Ascending aorta (tissue), 2 donors: ENCODE data around the gene LRRC71. TPM values are rescaled to one million over a fixed set of nuclear protein-coding genes. Genes with fewer than 3 reads are reported as not detected.

Source experiments
- DNase-seq, 2 donors: peaks; one replicate each; pipeline ENCODE4 v3.0.0-alpha.2; 2019; ENCODE audit warnings: low spot score in 2 of 2
- H3K27ac ChIP-seq, 2 donors: fragments of 200-600 bp; sonication (generic); one replicate each; pipeline ENCODE4 v1.5.1; 2016 to 2017; ENCODE audit warnings: mild to moderate bottlenecking in 1 of 2
- H3K27me3 ChIP-seq: fragments of 200-600 bp; sonication (generic); one replicate; pipeline ENCODE4 v1.5.1; 2017
- H3K36me3 ChIP-seq, 2 donors: fragments of 200-600 bp; sonication (generic); one replicate each; pipeline ENCODE4 v1.5.1; 2016
- H3K4me1 ChIP-seq, 2 donors: fragments of 200-600 bp; sonication (generic); one replicate each; pipeline ENCODE4 v1.5.1; 2016 to 2017; ENCODE audit warnings: mild to moderate bottlenecking in 1 of 2
- H3K4me3 ChIP-seq, 2 donors: fragments of 200-600 bp; sonication (generic); one replicate each; pipeline ENCODE4 v1.5.1; 2016 to 2017; ENCODE audit warnings: mild to moderate bottlenecking in 1 of 2
- H3K9me3 ChIP-seq, 2 donors: fragments of 200-600 bp; sonication (generic); one replicate each; pipeline ENCODE4 v1.5.1; 2016
- intact Hi-C: fragments of 100-400 bp; cut with DNase I; formaldehyde crosslinking; loops from one replicate; pipeline ENCODE4 v1.15.1; 2023
- total RNA-seq: library from RNA; depleted of rRNA; stranded (reverse); fragments of >200 nt; gene quantifications from one replicate; pipeline ENCODE4 v1.1.0, GENCODE V29; 2016
- TF ChIP-seq, protein P1 (sequence below), 3 experiments: fragments of 200-600 bp in 2 of 3; fragments of 450-650 bp in 1 of 3; sonication (generic) in 2 of 3; IDR thresholded peaks; one replicate each; pipeline ENCODE4 v1.5.1; 2016 to 2019; ENCODE audit warnings: antibody characterized with exemption in 3 of 3, mild to moderate bottlenecking in 1 of 3, moderate library complexity in 1 of 3

LRRC71 gene
- total RNA-seq, 1 donor from 2014 or later = not detected

DNA sequence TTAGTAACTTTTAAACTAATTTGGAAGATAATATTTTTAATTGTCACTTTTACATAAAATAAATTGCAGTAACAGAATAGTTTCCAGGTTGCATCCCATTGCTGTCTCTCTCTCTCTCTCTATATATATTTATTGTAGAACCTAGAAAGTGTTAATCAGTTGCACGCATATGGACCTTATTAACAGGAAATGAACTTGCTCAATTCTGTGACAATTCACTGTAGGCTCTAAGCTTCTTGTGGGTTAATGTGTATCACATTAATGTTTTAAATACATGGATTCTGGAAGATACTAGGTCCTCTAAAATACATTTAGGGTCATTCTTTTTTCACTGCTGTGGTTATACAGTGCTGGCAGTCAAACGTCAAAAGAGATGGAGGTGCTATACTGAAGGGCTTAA is 33.1 kb downstream of the LRRC71 start:
- no peak overlapping the region for H3K4me3 ChIP-seq
- DNase-seq = no peak
- TF ChIP-seq, protein P1, sequence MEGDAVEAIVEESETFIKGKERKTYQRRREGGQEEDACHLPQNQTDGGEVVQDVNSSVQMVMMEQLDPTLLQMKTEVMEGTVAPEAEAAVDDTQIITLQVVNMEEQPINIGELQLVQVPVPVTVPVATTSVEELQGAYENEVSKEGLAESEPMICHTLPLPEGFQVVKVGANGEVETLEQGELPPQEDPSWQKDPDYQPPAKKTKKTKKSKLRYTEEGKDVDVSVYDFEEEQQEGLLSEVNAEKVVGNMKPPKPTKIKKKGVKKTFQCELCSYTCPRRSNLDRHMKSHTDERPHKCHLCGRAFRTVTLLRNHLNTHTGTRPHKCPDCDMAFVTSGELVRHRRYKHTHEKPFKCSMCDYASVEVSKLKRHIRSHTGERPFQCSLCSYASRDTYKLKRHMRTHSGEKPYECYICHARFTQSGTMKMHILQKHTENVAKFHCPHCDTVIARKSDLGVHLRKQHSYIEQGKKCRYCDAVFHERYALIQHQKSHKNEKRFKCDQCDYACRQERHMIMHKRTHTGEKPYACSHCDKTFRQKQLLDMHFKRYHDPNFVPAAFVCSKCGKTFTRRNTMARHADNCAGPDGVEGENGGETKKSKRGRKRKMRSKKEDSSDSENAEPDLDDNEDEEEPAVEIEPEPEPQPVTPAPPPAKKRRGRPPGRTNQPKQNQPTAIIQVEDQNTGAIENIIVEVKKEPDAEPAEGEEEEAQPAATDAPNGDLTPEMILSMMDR (IDR thresholded peaks at IDR 0.05) = no peak
- no peak overlapping the region for H3K27ac ChIP-seq
- H3K36me3 ChIP-seq = peaks cover 78% of the 10 kb centered on the region in 2 donors
- no peaks in the 10 kb centered on the region for H3K4me1 ChIP-seq
- no peaks in the 10 kb centered on the region for H3K27me3 ChIP-seq
- intact Hi-C loops = no loop called here
- no peaks in the 10 kb centered on the region for H3K9me3 ChIP-seq

DNA sequence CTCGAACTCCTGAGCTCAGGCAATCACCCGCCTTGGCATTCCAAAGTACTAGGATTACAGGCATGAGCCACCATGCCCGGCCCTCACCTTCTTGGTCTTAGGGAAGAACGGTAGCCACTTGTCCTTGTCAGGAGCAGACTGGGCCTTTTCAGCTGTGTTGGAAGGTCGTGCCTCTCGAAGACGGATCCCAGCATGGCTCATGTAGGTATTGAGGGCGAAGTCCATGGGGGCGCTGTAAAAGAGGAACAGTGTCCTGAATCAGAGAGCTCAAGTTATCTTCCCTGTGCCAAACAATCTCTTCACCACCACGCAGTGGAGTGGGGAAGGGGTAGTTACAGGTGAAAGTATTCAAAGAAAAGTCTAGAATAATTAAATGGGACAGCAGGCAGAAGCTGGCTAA is 35.9 kb downstream of the LRRC71 start:
- no peak overlapping the region for H3K27ac ChIP-seq
- H3K4me1 ChIP-seq = no peaks in the 10 kb centered on the region
- TF ChIP-seq, protein P1 (IDR thresholded peaks at IDR 0.05) = no peak
- intact Hi-C loops = no loop called here
- H3K36me3 ChIP-seq = peaks cover 78 to 83% of the 10 kb centered on the region in 2 donors
- H3K9me3 ChIP-seq = no peaks in the 10 kb centered on the region
- H3K4me3 ChIP-seq = no peak overlapping the region
- H3K27me3 ChIP-seq = no peaks in the 10 kb centered on the region
- DNase-seq = no peak

DNA sequence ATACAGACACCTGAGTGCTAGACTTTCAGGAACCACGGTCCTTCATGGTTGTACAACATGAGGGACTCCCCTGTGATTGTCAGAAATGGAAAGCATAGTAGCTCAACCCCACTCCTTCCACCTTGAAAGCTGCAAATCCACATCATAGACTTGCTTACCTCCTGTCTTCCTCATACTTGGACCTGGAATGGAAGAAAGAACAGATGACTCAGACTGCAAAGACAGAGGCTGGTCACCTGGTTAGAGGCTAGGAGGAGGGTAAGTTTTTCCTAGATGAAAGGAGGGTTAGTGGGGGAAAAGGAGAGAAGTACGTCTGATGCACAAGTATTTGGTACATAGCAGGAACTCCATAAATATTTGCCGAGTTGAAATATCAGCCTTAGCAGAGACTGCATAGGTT is 37.2 kb downstream of the LRRC71 start:
- intact Hi-C loops = no loop called here
- Histone ChIP-seq H3K36me3 (peaks cover 78 to 83% of the 10 kb centered on the region in 2 donors), H3K27me3 (no peaks in the 10 kb centered on the region), H3K27ac (no peak overlapping the region), H3K4me1 (no peaks in the 10 kb centered on the region), H3K9me3 (no peaks in the 10 kb centered on the region), H3K4me3 (no peak overlapping the region)
- TF ChIP-seq, protein P1 (IDR thresholded peaks at IDR 0.05) = no peak
- DNase-seq = no peak

DNA sequence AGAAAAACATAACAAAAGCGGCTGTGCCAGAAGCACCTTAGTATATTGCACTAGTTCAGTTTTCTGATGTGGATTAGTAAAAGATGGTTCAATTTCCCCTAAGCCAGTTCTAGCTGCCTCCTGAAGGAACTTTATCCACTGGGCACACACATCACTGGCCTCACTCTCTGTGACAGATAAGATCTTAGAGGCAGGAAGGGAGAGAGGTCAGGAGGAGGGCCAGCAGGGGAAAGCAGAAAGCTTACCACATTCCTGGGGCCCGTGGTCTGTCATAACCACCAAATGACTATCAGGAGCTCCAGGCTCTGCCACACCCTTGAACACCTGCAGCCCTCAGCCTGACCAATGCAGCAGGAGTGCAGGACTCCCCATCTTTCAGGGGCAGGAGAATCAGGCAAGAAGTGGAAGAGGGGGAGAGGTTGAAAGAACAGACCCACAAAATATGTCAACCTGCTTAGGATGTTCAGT is 37.8 kb downstream of the LRRC71 start:
- Histone ChIP-seq H3K27me3 (no peaks in the 10 kb centered on the region), H3K9me3 (no peaks in the 10 kb centered on the region), H3K4me3 (no peak overlapping the region), H3K4me1 (no peaks in the 10 kb centered on the region), H3K36me3 (peaks cover 81 to 82% of the 10 kb centered on the region in 2 donors), H3K27ac (no peak overlapping the region)
- TF ChIP-seq, protein P1 (IDR thresholded peaks at IDR 0.05) = no peak
- intact Hi-C loops = no loop called here
- DNase-seq = no peak

DNA sequence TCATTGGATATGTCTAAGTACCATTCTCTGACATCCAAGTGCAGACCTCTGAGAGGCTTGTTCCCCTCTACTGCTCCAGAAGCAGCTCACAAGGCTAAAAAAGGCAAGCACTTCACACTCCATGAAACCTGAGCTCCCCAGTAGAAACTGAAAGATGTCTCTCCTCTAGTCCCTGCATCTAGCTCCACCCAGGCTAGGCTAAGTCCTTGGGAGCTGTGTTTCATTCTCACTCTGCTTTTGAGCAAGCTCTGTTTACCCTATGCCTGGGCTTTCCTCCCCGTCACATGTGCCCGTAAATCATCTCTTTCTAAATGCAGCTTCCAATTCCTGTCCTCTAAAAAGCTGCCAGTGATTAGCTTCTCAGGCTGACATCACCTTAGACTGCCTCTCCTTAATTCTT is 39.0 kb downstream of the LRRC71 start:
- TF ChIP-seq, protein P1 (IDR thresholded peaks at IDR 0.05) = no peak
- Histone ChIP-seq H3K36me3 (peaks cover 85 to 88% of the 10 kb centered on the region in 2 donors), H3K4me1 (no peaks in the 10 kb centered on the region), H3K27ac (no peak overlapping the region), H3K9me3 (no peaks in the 10 kb centered on the region), H3K4me3 (no peak overlapping the region), H3K27me3 (no peaks in the 10 kb centered on the region)
- intact Hi-C loops = no loop called here
- DNase-seq = no peak

DNA sequence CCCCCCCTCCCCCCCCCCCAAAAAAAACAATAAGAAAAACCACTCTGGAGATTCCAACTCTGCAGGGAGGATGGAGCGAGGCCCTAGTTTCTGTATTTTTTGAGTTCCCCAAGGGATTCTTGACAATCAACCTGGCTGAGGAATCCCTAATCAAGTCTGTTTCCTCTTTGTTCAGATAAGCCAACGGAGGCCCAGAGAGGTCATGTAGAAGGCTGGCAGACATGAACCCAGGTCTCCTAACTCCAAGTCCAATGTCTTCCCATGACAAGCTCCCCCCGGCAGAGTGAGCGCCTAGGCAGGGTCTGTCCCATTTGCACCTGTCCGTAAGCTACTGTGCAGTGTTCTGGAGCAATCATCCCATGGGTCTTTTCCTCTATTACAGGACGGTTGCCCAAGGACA is 39.5 kb downstream of the LRRC71 start:
- Histone ChIP-seq H3K36me3 (peaks cover 82 to 88% of the 10 kb centered on the region in 2 donors), H3K9me3 (no peaks in the 10 kb centered on the region), H3K4me1 (no peaks in the 10 kb centered on the region), H3K4me3 (no peak overlapping the region), H3K27ac (no peak overlapping the region), H3K27me3 (no peaks in the 10 kb centered on the region)
- intact Hi-C loops = loop anchor here (10.0 kb wide), 1 partner anchor 115 kb away; no protein-coding TSS in a partner anchor
- DNase-seq = no peak
- TF ChIP-seq, protein P1 (IDR thresholded peaks at IDR 0.05) = no peak
